ENCODE measurements around the gene UQCR10.

UQCR10 gene

GRCh38 chr22:29767171-29768051 lies at the start of gene UQCR10:
Gene UQCR10 (plus strand): TSS chr22:29767369. CDS start chr22:29767399, 30 bp downstream.
- TF ChIP-seq CTCF (conservative IDR thresholded peaks at IDR 0.05; ENCODE audit: control insufficient read depth, insufficient read depth, low read depth, low read length), result no peak
- peak within 1 kb of the TSS; percentile 100 for H3K4me3 ChIP-seq (ENCODE audit: control insufficient read depth, low read depth, low read length)
- DNase-seq (ENCODE audit: low read depth), result peak; percentile 88

GRCh38 chr22:29717789-29718188 lies 49.4 kb upstream of the UQCR10 start:
- no peak for DNase-seq (ENCODE audit: low read depth)
- no peak for TF ChIP-seq CTCF (conservative IDR thresholded peaks at IDR 0.05; ENCODE audit: control insufficient read depth, insufficient read depth, low read depth, low read length)
- no peak overlapping the region for H3K4me3 ChIP-seq (ENCODE audit: control insufficient read depth, low read depth, low read length)

DNA sequence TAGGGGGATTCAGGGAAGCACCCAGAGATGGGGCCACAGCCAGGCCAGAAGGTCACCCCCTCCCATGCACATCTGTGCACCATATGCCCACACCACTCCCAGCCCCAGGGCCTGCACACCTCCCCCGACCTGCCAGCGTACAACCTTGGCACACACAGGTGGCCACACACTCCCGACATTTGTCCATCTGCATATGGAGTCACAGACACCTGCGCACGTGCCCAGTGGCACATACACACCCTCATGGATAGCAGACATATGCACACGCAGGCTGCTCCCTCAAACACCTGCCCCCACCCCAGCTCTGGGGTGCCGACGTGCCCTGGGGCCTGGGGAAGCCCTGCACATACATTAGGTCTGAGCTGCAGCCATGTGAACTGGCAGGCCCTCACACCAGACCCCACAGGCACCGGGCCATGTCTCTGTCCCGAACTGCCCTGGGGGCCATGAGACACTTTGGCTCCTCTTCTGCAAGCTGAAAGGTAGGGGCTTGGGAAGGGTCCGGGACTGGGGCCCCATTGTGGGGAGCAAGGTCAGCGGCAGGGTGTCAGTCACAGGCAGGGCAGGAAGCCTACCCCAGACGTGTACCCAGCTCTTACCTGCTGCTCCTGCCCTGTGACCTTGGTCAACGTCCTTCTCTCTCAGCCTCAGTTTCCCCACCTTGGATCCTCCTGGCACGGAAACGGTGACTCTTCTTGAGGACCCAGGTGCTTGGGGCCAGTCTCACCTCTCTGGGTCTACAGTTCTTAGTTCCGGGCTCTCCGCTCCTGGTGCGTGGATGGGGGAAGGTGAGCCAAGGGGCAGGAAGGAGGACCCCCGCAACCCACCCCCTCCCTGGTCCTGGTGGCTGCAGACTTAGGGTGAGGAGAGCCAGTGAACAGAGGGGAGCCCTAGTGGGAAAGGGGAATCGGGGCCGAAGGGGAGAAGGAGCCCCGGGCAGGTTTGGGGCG lies 47.9 kb upstream of the UQCR10 start:
- TF ChIP-seq CTCF (conservative IDR thresholded peaks at IDR 0.05; ENCODE audit: control insufficient read depth, insufficient read depth, low read depth, low read length), result no peak
- no peak for DNase-seq (ENCODE audit: low read depth)
- H3K4me3 ChIP-seq (ENCODE audit: control insufficient read depth, low read depth, low read length), result no peak overlapping the region

DNA sequence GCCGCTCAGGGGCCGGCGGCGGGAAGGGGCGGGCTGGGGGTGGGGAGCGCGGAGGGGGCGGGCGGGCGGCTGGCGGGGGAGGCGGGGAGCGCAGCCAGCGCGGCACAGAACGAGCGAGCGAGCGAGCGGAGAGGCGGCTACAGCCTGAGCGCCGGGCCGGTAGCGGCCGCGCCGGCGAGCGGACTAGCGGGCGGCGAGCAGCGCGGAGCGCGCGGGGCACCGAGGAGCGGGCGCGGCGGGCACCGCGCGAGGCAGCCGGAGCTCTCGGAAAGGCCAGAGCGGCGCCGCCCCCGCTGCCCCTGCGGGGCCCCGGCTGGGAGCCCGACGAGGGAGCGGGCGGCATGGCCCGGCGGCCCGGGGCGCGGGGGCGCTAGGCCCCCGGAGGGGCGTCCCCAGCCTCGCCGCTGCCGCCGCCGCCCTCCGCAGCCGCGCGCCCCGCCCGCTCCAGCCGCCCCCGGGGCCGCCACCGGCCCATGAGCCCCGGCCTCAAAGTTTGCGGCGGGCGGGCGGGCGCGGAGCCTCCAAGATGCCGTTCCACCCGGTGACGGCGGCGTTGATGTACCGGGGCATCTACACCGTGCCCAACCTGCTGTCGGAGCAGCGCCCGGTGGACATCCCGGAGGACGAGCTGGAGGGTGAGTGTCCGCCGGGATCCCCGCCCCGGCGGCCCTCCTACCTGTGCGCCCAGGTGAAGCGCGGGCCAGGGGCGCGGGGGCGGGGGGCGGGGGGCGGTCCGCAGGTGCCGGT lies 47.1 kb upstream of the UQCR10 start, which contains the start of gene CABP7:
TSS of gene CABP7 (plus strand) at position 105 of the 747 bp plus-strand sequence. CDS start at position 527, 422 bp downstream.
- DNase-seq (ENCODE audit: low read depth), result no peak
- H3K4me3 ChIP-seq (ENCODE audit: control insufficient read depth, low read depth, low read length), result no peak within 1 kb of the TSS
- TF ChIP-seq CTCF (conservative IDR thresholded peaks at IDR 0.05; ENCODE audit: control insufficient read depth, insufficient read depth, low read depth, low read length), result no peak

GRCh38 chr22:29720811-29721323 lies 46.3 kb upstream of the UQCR10 start:
- DNase-seq (ENCODE audit: low read depth), result no peak
- TF ChIP-seq CTCF (conservative IDR thresholded peaks at IDR 0.05; ENCODE audit: control insufficient read depth, insufficient read depth, low read depth, low read length), result no peak
- no peak overlapping the region for H3K4me3 ChIP-seq (ENCODE audit: control insufficient read depth, low read depth, low read length)

- no peak for TF ChIP-seq CTCF (conservative IDR thresholded peaks at IDR 0.05; ENCODE audit: control insufficient read depth, insufficient read depth, low read depth, low read length)
- H3K4me3 ChIP-seq (ENCODE audit: control insufficient read depth, low read depth, low read length), result no peak overlapping the region
- no peak for DNase-seq (ENCODE audit: low read depth)
These were observed 45.0 kb upstream of the UQCR10 start for GRCh38 chr22:29722151-29722550.
